HepG2 (cell line): ENCODE data around the gene CHTF8. TPM values are rescaled to one million over a fixed set of nuclear protein-coding genes. Genes with fewer than 3 reads are reported as not detected.

Experiments used
- ATAC-seq: fragments of 200-7000 bp; cut with Tn5 transposase; 3 replicates; pipeline ENCODE4 v1.9.1; 2020; ENCODE audit warnings: mild to moderate bottlenecking, moderate library complexity
- BruUV-seq: library from RNA; stranded (reverse); fragments of 400-500 nt; replicated peaks from 2 replicates; lab custom pipeline; 2021; lab: Mats Ljungman, UMichigan
- CTCF ChIA-PET: fragments of 300-600 bp; formaldehyde crosslinking; extraction: SDS; loops from one replicate; lab custom pipeline; 2021; ENCODE audit warnings: low total read pairs, inconsistent platforms, low intra/inter-chr PET ratio; lab: Yijun Ruan, JAX
- POLR2A ChIA-PET: fragments of 350-600 bp; sonication (Branson Sonifier 250); formaldehyde crosslinking; loops from one replicate; lab custom pipeline; 2020; ENCODE audit warnings: antibody characterized with exemption, inconsistent platforms; lab: Yijun Ruan, JAX
- DNase-seq: peaks from one replicate; pipeline ENCODE4 v3.0.0-alpha.2; 2015; ENCODE audit warnings: low spot score
- FAIRE-seq: peaks from 3 replicates; lab custom pipeline; 2011; peaks lifted over from hg19 to GRCh38; lab: Jason Lieb, UNC
- H2AFZ ChIP-seq: one replicate; pipeline ENCODE4 v1.6.1; 2011; ENCODE audit warnings: low read length, inconsistent platforms
- H3K27ac ChIP-seq: fragments of 300-600 bp; 3 replicates; pipeline ENCODE4 v1.8.0; 2011; ENCODE audit warnings: mixed run types, mild to moderate bottlenecking, mixed read lengths, low read length, inconsistent platforms; ENCODE audit not compliant: insufficient read depth; ENCODE audit errors: extremely low read length
- H3K27me3 ChIP-seq, 2 experiments: fragments of 200-600 bp in 1 of 2; 2 replicates in 1 of 2; 3 replicates in 1 of 2; pipeline versions ENCODE4 v1.6.0 to v1.8.0; 2011; ENCODE audit warnings: low read length in 2 of 2, mild to moderate bottlenecking in 2 of 2, moderate library complexity in 2 of 2, inconsistent platforms in 1 of 2; ENCODE audit not compliant: insufficient read depth in 2 of 2, control insufficient read depth in 1 of 2
- H3K36me3 ChIP-seq, 2 experiments: fragments of 200-600 bp in 1 of 2; replicated peaks in 1 of 2; 2 replicates in 1 of 2; 3 replicates in 1 of 2; pipeline versions ENCODE4 v1.5.1 to v1.8.0; 2011; ENCODE audit warnings: low read length in 2 of 2, inconsistent platforms in 1 of 2; ENCODE audit not compliant: insufficient read depth in 2 of 2, control insufficient read depth in 1 of 2
- H3K4me1 ChIP-seq: 2 replicates; pipeline ENCODE4 v1.5.1; 2012; ENCODE audit warnings: low read length, inconsistent platforms; ENCODE audit not compliant: insufficient read depth
- H3K4me2 ChIP-seq: 2 replicates; pipeline ENCODE4 v1.6.0; 2011; ENCODE audit warnings: low read depth, low read length, inconsistent platforms
- H3K4me3 ChIP-seq, 3 experiments: fragments of 200-600 bp in 1 of 3; sonication (generic), shearing (Covaris generic) in 1 of 3; replicated peaks in 1 of 3; 2 replicates each; pipeline ENCODE4 v1.5.1; 2011 to 2016; ENCODE audit warnings: low read length in 3 of 3, inconsistent platforms in 2 of 3, low read depth in 2 of 3, mild to moderate bottlenecking in 2 of 3, control low read depth in 1 of 3, mixed read lengths in 1 of 3; ENCODE audit not compliant: insufficient read depth in 1 of 3
- H3K79me2 ChIP-seq: one replicate; pipeline ENCODE4 v1.6.1; 2011; ENCODE audit warnings: low read length, inconsistent platforms; ENCODE audit not compliant: insufficient read depth
- H3K9ac ChIP-seq: 2 replicates; pipeline ENCODE4 v1.6.0; 2011; ENCODE audit warnings: mild to moderate bottlenecking, low read depth, low read length, inconsistent platforms; ENCODE audit not compliant: insufficient read depth
- H3K9me3 ChIP-seq: 2 replicates; pipeline ENCODE4 v1.5.1; 2012; ENCODE audit warnings: mild to moderate bottlenecking, low read length
- H4K20me1 ChIP-seq: 2 replicates; pipeline ENCODE4 v1.6.0; 2011; ENCODE audit warnings: inconsistent platforms, mild to moderate bottlenecking, low read length, moderate library complexity; ENCODE audit not compliant: insufficient read depth
- CENPX ChIP-seq: sonication (generic); formaldehyde crosslinking; IDR thresholded peaks from 2 replicates; pipeline ENCODE4 v1.9.0; 2021; ENCODE audit warnings: mild to moderate bottlenecking, missing genetic modification reagents, moderate library complexity
- NBN ChIP-seq: fragments of 450-650 bp; conservative IDR thresholded peaks from 2 replicates; pipeline ENCODE4 v1.6.1; 2017
- ONECUT2 ChIP-seq: sonication (generic); formaldehyde crosslinking; IDR thresholded peaks from 2 replicates; pipeline ENCODE4 v1.4.0; 2020; ENCODE audit warnings: missing genetic modification reagents
- SIN3B ChIP-seq: fragments of 150-350 bp; IDR thresholded peaks from 2 replicates; pipeline ENCODE4 v1.6.1; 2014; ENCODE audit warnings: low read length
- YEATS4 ChIP-seq: sonication (generic); formaldehyde crosslinking; IDR thresholded peaks from 2 replicates; pipeline ENCODE4 v1.4.0; 2020; ENCODE audit warnings: missing genetic modification reagents, borderline replicate concordance
- ZNF3 ChIP-seq: IDR thresholded peaks from 2 replicates; pipeline ENCODE4 v1.7.0; 2017; ENCODE audit warnings: inconsistent platforms
- ZNF552 ChIP-seq: sonication (generic); formaldehyde crosslinking; IDR thresholded peaks from 2 replicates; pipeline ENCODE4 v1.9.0; 2022; ENCODE audit warnings: missing genetic modification reagents, mild to moderate bottlenecking, borderline replicate concordance
- ZNF768 ChIP-seq: sonication (generic); formaldehyde crosslinking; IDR thresholded peaks from 2 replicates; pipeline ENCODE4 v1.4.0; 2020; ENCODE audit warnings: missing genetic modification reagents
- ZNF878 ChIP-seq: sonication (generic); formaldehyde crosslinking; IDR thresholded peaks from 2 replicates; pipeline ENCODE4 v1.8.1; 2023; ENCODE audit warnings: mild to moderate bottlenecking, missing genetic modification reagents, moderate library complexity
- WGBS: methylation state at CpG from one replicate; pipeline ENCODE4 v1.1.6; 2017; ENCODE audit warnings: low lambda C conversion rate; 5-methylcytosine and 5-hydroxymethylcytosine counted together
- in situ Hi-C: cut with HindIII; loops from 2 replicates; pipeline ENCODE4 v1.10.0; 2017; ENCODE audit warnings: low pct_unique_long_range_greater_than_20kb; ENCODE audit not compliant: extremely low pct_ligation_motif_present
- intact Hi-C: fragments of 100-400 bp; cut with micrococcal nuclease; formaldehyde crosslinking; loops from one replicate; pipeline ENCODE4 v1.10.0; 2022; ENCODE audit not compliant: unreplicated experiment
- polyA plus RNA-seq, 8 experiments: library from polyadenylated mRNA; depleted of rRNA in 3 of 8; stranded (reverse) in 7 of 8; unstranded in 1 of 8; fragments of >200 nt; fragmentation: Illumina TruSeq in 4 of 8; extraction: Trizol in 4 of 8; gene quantifications; 2 replicates each; pipeline versions ENCODE4 v1.2.1 to v1.2.3, GENCODE V29; 2011 to 2016; ENCODE audit warnings: low read depth in 4 of 8, missing spikeins in 1 of 8, mixed read lengths in 1 of 8; ENCODE audit not compliant: insufficient read depth in 1 of 8
- total RNA-seq, 5 experiments: library from RNA; depleted of rRNA; stranded (reverse); fragments of >200 nt; fragmentation: Illumina TruSeq; extraction: Trizol; gene quantifications; 2 replicates each; pipeline ENCODE4 v1.2.3, GENCODE V29; 2016; ENCODE audit warnings: low read depth in 1 of 5

Gene CHTF8
- total and polyA plus RNA-seq, 2 of the 13 experiments (the other 11 are each of a cell fraction or from before 2014, with no cell fraction given): 37.2 to 67.5 TPM

DNA sequence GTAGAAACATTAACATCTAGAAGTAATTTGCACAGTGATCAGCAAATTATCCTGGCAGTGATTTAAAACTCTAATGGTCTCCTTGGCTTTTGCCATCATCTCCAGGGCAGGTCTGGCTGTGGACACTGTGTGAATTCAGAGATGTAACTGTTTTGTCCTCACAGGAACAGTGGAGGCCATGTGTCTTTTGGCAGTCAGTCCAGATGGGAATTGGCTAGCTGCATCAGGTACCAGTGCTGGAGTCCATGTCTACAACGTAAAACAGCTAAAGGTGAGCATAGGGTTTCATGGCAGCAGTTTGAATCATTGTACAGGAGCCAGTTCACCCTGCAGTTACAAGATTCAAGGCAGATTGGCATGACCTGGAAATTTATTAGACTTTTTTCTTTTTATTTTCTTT, 27.8 kb upstream of the CHTF8 start:
- Histone ChIP-seq H3K9me3 (no peaks in the 10 kb centered on the region), H3K4me1 (peaks cover 18% of the 10 kb centered on the region), H3K4me3 (no peak overlapping the region), H3K9ac (no peak overlapping the region)
- intact Hi-C loops: no loop called here
- 100% methylated on average over 1 of the region's 1 CpG for WGBS
- ATAC-seq (peak; percentile 58), DNase-seq (no peak)
- no peak for TF ChIP-seq NBN
- TF ChIP-seq ZNF878 (CRISPR knock-in tag): 0 out of 2 replicates have a peak, but pooled peaks have one; percentile 22
- TF ChIP-seq YEATS4 (CRISPR knock-in tag): 0 out of 2 replicates have a peak, but pooled peaks have one; percentile 28
- TF ChIP-seq ZNF552: no peak
- TF ChIP-seq, all 625 proteins: peak for 2
- POLR2A ChIA-PET: interaction anchor here (0.7 to 1.1 kb wide), 3 partner anchors 27 to 922 kb away, joined by 3 read pairs; partner anchors contain the start of gene SNTB2
- Histone ChIP-seq H3K79me2 (no peaks in the 10 kb centered on the region), H3K4me2 (no peak overlapping the region), H2AFZ (no peak overlapping the region), H3K27me3 (no peaks in the 10 kb centered on the region), H4K20me1 (no peaks in the 10 kb centered on the region), H3K36me3 (peaks cover 30 to 80% of the 10 kb centered on the region in 2 experiments), H3K27ac (no peak overlapping the region)
- in situ Hi-C loops: no loop called here
- no peak for FAIRE-seq
- CTCF ChIA-PET: no interaction called here
- BruUV-seq: no TSS peak

DNA sequence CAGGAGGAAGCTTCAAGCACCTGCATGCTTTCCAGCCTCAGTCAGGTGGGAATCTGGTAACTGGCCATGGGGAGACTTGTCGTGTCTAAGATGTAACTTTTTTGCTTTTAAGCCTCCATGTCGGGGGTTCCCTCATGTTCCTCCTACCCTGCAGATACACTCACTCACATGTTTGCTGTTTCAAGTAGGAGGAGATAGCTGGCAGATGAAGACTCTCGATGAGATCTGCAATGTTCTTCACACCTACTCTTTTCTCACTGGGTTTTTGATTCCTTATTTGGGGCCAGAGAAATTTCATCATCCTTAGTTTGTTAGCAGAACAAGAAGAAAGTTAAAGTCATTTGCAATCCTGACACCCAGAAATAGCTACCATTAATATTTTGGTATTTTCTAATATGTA, 24.8 kb upstream of the CHTF8 start:
- no TSS peak for BruUV-seq
- Histone ChIP-seq H4K20me1 (no peaks in the 10 kb centered on the region), H3K4me3 (no peak overlapping the region), H2AFZ (no peak overlapping the region), H3K27ac (no peak overlapping the region), H3K9ac (no peak overlapping the region), H3K27me3 (no peaks in the 10 kb centered on the region), H3K4me1 (peaks cover 18% of the 10 kb centered on the region), H3K36me3 (peaks cover 32 to 84% of the 10 kb centered on the region in 2 experiments), H3K79me2 (no peaks in the 10 kb centered on the region), H3K9me3 (no peaks in the 10 kb centered on the region), H3K4me2 (no peak overlapping the region)
- FAIRE-seq (no peak), ATAC-seq (no peak), DNase-seq (no peak)
- no peak for TF ChIP-seq ZNF3
- no peak for TF ChIP-seq SIN3B
- TF ChIP-seq ZNF768 (CRISPR knock-in tag): no peak
- no peak for TF ChIP-seq ONECUT2 (CRISPR knock-in tag)
- no peak for TF ChIP-seq CENPX (CRISPR knock-in tag)
- in situ Hi-C loops (no loop called here), intact Hi-C loops (no loop called here)
- ChIA-PET CTCF (no interaction called here), POLR2A (interaction anchor here (1.2 kb wide), 1 partner anchor 24 kb away, joined by 3 read pairs; no protein-coding TSS in a partner anchor)
- 96% methylated on average over 3 of the region's 3 CpGs for WGBS
